ENCODE results near the gene STXBP3. TPM values are rescaled to one million over a fixed set of nuclear protein-coding genes. Genes with fewer than 3 reads are reported as not detected.

STXBP3 gene
- total and polyA plus RNA-seq, 2 of the 4 experiments (the other 2 are of a cell fraction), result 19.1 to 19.7 TPM

GRCh38 chr1:108845446-108845845 is 99.0 kb downstream of the STXBP3 start:
- POLR2A ChIA-PET (ENCODE audit: unreplicated experiment), result no interaction called here
- Histone ChIP-seq H2BK5ac (ENCODE audit: low read depth, low read length, poor library complexity, severe bottlenecking) (no peak overlapping the region), H3K23ac (ENCODE audit: low read depth, low read length) (no peak overlapping the region), H2AK9ac (replicated peaks; ENCODE audit: low read depth, low read length, poor library complexity) (no peak overlapping the region), H4K8ac (ENCODE audit: low read depth in 2 of 2, low read length in 2 of 2) (no peak overlapping the region), H4K91ac (ENCODE audit: insufficient read depth, low read depth, low read length) (no peak overlapping the region), H3K4ac (ENCODE audit: low read depth, low read length) (no peak overlapping the region), H3K18ac (ENCODE audit: low read depth, low read length) (no peak overlapping the region), H3K4me2 (ENCODE audit: low read depth, low read length) (no peak overlapping the region), H3K14ac (replicated peaks; ENCODE audit: low read depth, low read length) (no peak overlapping the region), H4K5ac (ENCODE audit: low read depth, low read length) (no peak overlapping the region), H3K36me3 (ENCODE audit: control insufficient read depth, insufficient read depth, low read length) (no peaks in the 10 kb centered on the region), H3K79me1 (ENCODE audit: low read depth in 1 of 2, low read length in 2 of 2) (no peaks in the 10 kb centered on the region), H2BK20ac (ENCODE audit: low read depth, low read length) (no peak overlapping the region), H3K9ac (ENCODE audit: low read depth, low read length) (no peak overlapping the region), H3K4me1 (ENCODE audit: control insufficient read depth, insufficient read depth, low read length) (no peaks in the 10 kb centered on the region; the same call in 1 of the 2 replicates), H3K27ac (ENCODE audit: insufficient read depth, low read length) (no peak overlapping the region), H3K9me3 (ENCODE audit: control insufficient read depth, insufficient read depth, low read length) (no peaks in the 10 kb centered on the region), H4K20me1 (ENCODE audit: insufficient read depth, low read length) (no peaks in the 10 kb centered on the region), H3K27me3 (ENCODE audit: control insufficient read depth, insufficient read depth, low read length) (peaks cover 13% of the 10 kb centered on the region), H3K4me3 (ENCODE audit: insufficient read depth, low read depth, low read length) (no peak overlapping the region), H3K56ac (ENCODE audit: extremely low read depth, insufficient read depth, low read length) (no peak overlapping the region), H2BK120ac (ENCODE audit: low read depth, low read length) (no peak overlapping the region), H2AFZ (replicated peaks; ENCODE audit: low read length, poor library complexity) (no peak overlapping the region), H2AK5ac (ENCODE audit: low read depth, low read length) (no peak overlapping the region), H2BK15ac (ENCODE audit: low read depth, low read length) (no peak overlapping the region), H3K9me1 (ENCODE audit: insufficient read depth, low read length) (no peaks in the 10 kb centered on the region)
- DNase-seq (no peak), ATAC-seq (ENCODE audit: low read depth) (no peak)
- dilution Hi-C loops (cut with HindIII; ENCODE audit: low sequenced_read_pairs, unreplicated experiment), result no loop called here
- intact Hi-C loops (cut with micrococcal nuclease), result no loop called here
- CTCF ChIA-PET, result interaction anchor here (0.7 kb wide), 1 partner anchor 240 kb away, joined by 3 read pairs; no protein-coding TSS in a partner anchor
- no TSS peak for BruUV-seq (replicated peaks)
- TF ChIP-seq MXI1 (IDR thresholded peaks at IDR 0.05; ENCODE audit: borderline replicate concordance, low read depth, low read length) (no peak), CHD1 (IDR thresholded peaks at IDR 0.05; ENCODE audit: low read depth, low read length) (no peak), NFE2L2 (IDR thresholded peaks at IDR 0.05; ENCODE audit: low read depth, low read length) (no peak), BHLHE40 (IDR thresholded peaks at IDR 0.05; ENCODE audit: low read depth, low read length) (no peak), CTCF (conservative IDR thresholded peaks at IDR 0.05; ENCODE audit: low read depth, low read length) (no peak), MAZ (IDR thresholded peaks at IDR 0.05; ENCODE audit: borderline replicate concordance, low read depth, low read length) (no peak), USF2 (IDR thresholded peaks at IDR 0.05; ENCODE audit: low read depth, low read length) (no peak), CEBPB (IDR thresholded peaks at IDR 0.05; ENCODE audit: low read depth, low read length) (no peak), RFX5 (IDR thresholded peaks at IDR 0.05; ENCODE audit: low read depth, low read length) (no peak), FOS (IDR thresholded peaks at IDR 0.05; ENCODE audit: low read depth, low read length) (no peak), MAFK (IDR thresholded peaks at IDR 0.05; ENCODE audit: low read depth, low read length) (no peak), RCOR1 (IDR thresholded peaks at IDR 0.05; ENCODE audit: insufficient replicate concordance, low read length) (no peak), RAD21 (IDR thresholded peaks at IDR 0.05; ENCODE audit: low read length) (no peak), POLR2A (IDR thresholded peaks at IDR 0.05; ENCODE audit: low read depth, low read length) (no peak), ELK1 (IDR thresholded peaks at IDR 0.05; ENCODE audit: borderline replicate concordance, low read depth, low read length) (no peak)
- WGBS, 2 experiments (ENCODE audit: extremely low coverage in 2 of 2, insufficient read length in 1 of 2), result 75% methylated on average over 2 of the region's 4 CpGs; no CpG with 5 or more reads in 1 of the 2 experiments
- in situ Hi-C loops (cut with MboI; ENCODE audit: low sequenced_read_pairs), result no loop called here

Data from IMR-90 (cell line).